ENCODE results near the gene ERN2.

DNA sequence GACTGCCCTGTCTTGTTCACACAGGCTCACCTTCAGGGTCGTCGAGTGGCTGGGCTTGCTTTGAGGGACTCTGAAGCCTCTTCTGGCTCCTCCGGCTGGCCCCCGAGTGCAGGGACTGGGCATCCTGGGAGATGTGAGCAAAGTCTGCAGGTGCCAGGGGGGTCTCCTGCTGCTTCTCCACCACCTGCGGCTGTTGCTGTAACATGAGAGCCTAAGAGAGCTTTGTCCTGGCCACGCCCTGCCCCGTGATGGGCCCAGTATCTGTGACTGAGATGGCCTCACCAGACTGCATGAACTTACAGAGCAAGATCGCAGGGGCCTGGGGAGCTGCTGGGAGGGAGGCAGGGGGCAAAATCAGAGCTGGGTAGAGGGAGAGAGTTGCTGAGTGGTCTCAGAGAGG, 12.5 kb downstream of the ERN2 start:
- TF ChIP-seq, protein P1, sequence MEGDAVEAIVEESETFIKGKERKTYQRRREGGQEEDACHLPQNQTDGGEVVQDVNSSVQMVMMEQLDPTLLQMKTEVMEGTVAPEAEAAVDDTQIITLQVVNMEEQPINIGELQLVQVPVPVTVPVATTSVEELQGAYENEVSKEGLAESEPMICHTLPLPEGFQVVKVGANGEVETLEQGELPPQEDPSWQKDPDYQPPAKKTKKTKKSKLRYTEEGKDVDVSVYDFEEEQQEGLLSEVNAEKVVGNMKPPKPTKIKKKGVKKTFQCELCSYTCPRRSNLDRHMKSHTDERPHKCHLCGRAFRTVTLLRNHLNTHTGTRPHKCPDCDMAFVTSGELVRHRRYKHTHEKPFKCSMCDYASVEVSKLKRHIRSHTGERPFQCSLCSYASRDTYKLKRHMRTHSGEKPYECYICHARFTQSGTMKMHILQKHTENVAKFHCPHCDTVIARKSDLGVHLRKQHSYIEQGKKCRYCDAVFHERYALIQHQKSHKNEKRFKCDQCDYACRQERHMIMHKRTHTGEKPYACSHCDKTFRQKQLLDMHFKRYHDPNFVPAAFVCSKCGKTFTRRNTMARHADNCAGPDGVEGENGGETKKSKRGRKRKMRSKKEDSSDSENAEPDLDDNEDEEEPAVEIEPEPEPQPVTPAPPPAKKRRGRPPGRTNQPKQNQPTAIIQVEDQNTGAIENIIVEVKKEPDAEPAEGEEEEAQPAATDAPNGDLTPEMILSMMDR (IDR thresholded peaks at IDR 0.05) = no peak
- no peak for TF ChIP-seq POLR2A (IDR thresholded peaks at IDR 0.05)
- no peak for TF ChIP-seq POLR2AphosphoS5 (IDR thresholded peaks at IDR 0.05; ENCODE audit: insufficient read depth in 1 of 2, low read depth in 1 of 2)

Measured in vagina (tissue), 2 donors.